B cell (primary cell): ENCODE data around the gene TGFBR3L.
"Not testable (repeated sequence)": the region's sequence is repeated elsewhere in the genome, so short reads cannot be mapped to it uniquely, and the experiment has no call there.

ENCODE experiments used
- CTCF ChIP-seq: fragments of 200-600 bp; IDR thresholded peaks from one replicate; pipeline ENCODE4 v1.8.0; 2022; ENCODE audit warnings: antibody characterized with exemption, mild to moderate bottlenecking
- EZH2 ChIP-seq: IDR thresholded peaks from 2 replicates; pipeline ENCODE4 v1.6.1; 2012; ENCODE audit warnings: borderline replicate concordance, low read depth, mild to moderate bottlenecking, moderate library complexity, low read length; ENCODE audit not compliant: insufficient read depth, poor library complexity, severe bottlenecking

DNA sequence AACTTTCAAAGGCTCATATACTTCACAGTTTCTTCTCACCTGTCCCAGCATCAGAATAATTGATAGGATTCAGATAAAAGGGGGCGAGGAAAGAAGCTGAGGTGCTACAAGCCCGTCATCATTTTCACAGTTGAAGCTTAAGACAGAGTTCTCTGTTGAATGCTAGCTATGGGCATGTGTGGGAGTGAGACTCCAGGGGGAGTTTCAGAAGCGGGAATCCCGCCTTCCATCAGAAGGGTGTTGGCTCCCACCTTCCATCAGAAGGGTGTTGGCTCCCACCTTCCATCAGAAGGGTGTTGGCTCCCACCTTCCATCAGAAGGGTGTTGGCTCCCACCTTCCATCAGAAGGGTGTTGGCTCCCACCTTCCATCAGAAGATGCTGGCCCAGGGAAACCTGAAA is 46.5 kb downstream of the TGFBR3L start:
- not testable (repeated sequence) for TF ChIP-seq CTCF, EZH2
